SK-N-SH (cell line): ENCODE results near the gene GNA15.

Experiments used
- EP300 ChIP-seq, 2 experiments: IDR thresholded peaks; 2 replicates each; pipeline versions ENCODE4 v1.4.0 to v1.6.1; 2012; ENCODE audit warnings: borderline replicate concordance in 1 of 2, low read depth in 1 of 2, low read length in 1 of 2
- FOXM1 ChIP-seq: IDR thresholded peaks from 2 replicates; pipeline ENCODE4 v1.4.0; 2012; ENCODE audit warnings: low read depth, mild to moderate bottlenecking
- GATA2 ChIP-seq: sonication (generic); formaldehyde crosslinking; IDR thresholded peaks from 2 replicates; pipeline ENCODE4 v1.5.0; 2020; ENCODE audit warnings: mild to moderate bottlenecking, missing genetic modification reagents
- NFIC ChIP-seq: IDR thresholded peaks from 2 replicates; pipeline ENCODE4 v1.4.0; 2012; ENCODE audit warnings: borderline replicate concordance
- NRF1 ChIP-seq: IDR thresholded peaks from 2 replicates; pipeline ENCODE4 v1.6.1; 2012; ENCODE audit warnings: low read depth, mild to moderate bottlenecking, low read length
- POLR2AphosphoS5 ChIP-seq: IDR thresholded peaks from 2 replicates; pipeline ENCODE4 v1.6.1; 2012; ENCODE audit warnings: low read depth, low read length
- RAD21 ChIP-seq: IDR thresholded peaks from 2 replicates; pipeline ENCODE4 v1.6.1; 2012; ENCODE audit warnings: mild to moderate bottlenecking, low read length
- SMC3 ChIP-seq: IDR thresholded peaks from 2 replicates; pipeline ENCODE4 v1.6.1; 2012; ENCODE audit warnings: low read depth, low read length, improper control_type of control experiment
- TAF1 ChIP-seq: IDR thresholded peaks from 2 replicates; pipeline ENCODE4 v1.6.1; 2012; ENCODE audit warnings: low read depth, mild to moderate bottlenecking, low read length, moderate library complexity, borderline replicate concordance
- TF ChIP-seq, protein P1 (sequence below): fragments of 200-600 bp; sonication (generic); IDR thresholded peaks from 2 replicates; pipeline ENCODE4 v1.6.1; 2017; ENCODE audit warnings: antibody characterized with exemption, mild to moderate bottlenecking, moderate library complexity
- TF ChIP-seq, protein P2 (sequence below): fragments of 150-350 bp; IDR thresholded peaks from 2 replicates; pipeline ENCODE4 v1.6.1; 2017; ENCODE audit warnings: antibody characterized with exemption, low read length, low read depth, borderline replicate concordance
- TF ChIP-seq, protein P3 (sequence below): IDR thresholded peaks from 2 replicates; pipeline ENCODE4 v1.4.0; 2012; ENCODE audit warnings: low read depth, borderline replicate concordance
- TF ChIP-seq, protein P4 (sequence below): IDR thresholded peaks from 2 replicates; pipeline ENCODE4 v1.6.1; 2012; ENCODE audit warnings: mild to moderate bottlenecking, low read depth, low read length, moderate library complexity
- TF ChIP-seq, protein P5 (sequence below): IDR thresholded peaks from 2 replicates; pipeline ENCODE4 v1.4.0; 2012; ENCODE audit warnings: low read depth

DNA sequence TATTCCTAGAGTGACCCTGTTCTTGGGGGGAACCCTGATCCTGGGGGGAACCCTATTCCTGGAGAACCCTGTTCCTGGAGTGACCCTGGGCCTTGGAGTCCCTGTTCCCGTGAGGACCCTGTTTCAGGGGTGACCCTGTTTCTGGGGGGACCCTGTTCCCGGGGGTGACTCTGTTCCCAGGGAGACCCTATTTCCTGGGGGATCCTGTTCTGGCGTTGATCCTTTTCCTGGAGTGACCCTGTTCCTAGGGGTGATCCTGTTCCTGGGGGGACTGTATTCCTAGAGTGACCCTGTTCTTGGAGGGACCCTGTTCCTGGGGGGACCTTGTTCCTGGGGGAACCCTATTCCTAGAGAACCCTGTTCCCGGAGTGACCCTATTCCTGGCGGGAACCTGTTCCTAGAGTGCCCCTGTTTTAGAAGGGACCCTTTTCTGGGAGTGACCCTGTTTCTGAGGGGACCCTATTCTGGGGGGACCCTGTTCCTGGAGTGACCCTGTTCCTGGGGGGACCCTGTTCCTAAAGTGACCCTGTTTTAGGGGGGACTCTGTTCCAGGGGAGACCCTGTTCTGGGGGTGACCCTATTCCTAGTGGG lies 15.0 kb downstream of the GNA15 start:
- TF ChIP-seq, protein P1, sequence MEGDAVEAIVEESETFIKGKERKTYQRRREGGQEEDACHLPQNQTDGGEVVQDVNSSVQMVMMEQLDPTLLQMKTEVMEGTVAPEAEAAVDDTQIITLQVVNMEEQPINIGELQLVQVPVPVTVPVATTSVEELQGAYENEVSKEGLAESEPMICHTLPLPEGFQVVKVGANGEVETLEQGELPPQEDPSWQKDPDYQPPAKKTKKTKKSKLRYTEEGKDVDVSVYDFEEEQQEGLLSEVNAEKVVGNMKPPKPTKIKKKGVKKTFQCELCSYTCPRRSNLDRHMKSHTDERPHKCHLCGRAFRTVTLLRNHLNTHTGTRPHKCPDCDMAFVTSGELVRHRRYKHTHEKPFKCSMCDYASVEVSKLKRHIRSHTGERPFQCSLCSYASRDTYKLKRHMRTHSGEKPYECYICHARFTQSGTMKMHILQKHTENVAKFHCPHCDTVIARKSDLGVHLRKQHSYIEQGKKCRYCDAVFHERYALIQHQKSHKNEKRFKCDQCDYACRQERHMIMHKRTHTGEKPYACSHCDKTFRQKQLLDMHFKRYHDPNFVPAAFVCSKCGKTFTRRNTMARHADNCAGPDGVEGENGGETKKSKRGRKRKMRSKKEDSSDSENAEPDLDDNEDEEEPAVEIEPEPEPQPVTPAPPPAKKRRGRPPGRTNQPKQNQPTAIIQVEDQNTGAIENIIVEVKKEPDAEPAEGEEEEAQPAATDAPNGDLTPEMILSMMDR: no peak
- TF ChIP-seq NFIC (no peak), POLR2AphosphoS5 (no peak), GATA2 (CRISPR knock-in tag) (no peak), RAD21 (no peak), NRF1 (no peak), FOXM1 (no peak), TAF1 (no peak), EP300 (IDR thresholded peaks at IDR 0.05; ENCODE audit: borderline replicate concordance in 1 of 2, low read depth in 1 of 2, low read length in 1 of 2) (no peak), SMC3 (no peak)
- TF ChIP-seq, protein P2, sequence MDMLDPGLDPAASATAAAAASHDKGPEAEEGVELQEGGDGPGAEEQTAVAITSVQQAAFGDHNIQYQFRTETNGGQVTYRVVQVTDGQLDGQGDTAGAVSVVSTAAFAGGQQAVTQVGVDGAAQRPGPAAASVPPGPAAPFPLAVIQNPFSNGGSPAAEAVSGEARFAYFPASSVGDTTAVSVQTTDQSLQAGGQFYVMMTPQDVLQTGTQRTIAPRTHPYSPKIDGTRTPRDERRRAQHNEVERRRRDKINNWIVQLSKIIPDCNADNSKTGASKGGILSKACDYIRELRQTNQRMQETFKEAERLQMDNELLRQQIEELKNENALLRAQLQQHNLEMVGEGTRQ: no peak
- TF ChIP-seq, protein P3, sequence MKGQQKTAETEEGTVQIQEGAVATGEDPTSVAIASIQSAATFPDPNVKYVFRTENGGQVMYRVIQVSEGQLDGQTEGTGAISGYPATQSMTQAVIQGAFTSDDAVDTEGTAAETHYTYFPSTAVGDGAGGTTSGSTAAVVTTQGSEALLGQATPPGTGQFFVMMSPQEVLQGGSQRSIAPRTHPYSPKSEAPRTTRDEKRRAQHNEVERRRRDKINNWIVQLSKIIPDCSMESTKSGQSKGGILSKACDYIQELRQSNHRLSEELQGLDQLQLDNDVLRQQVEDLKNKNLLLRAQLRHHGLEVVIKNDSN: no peak
- TF ChIP-seq, protein P4, sequence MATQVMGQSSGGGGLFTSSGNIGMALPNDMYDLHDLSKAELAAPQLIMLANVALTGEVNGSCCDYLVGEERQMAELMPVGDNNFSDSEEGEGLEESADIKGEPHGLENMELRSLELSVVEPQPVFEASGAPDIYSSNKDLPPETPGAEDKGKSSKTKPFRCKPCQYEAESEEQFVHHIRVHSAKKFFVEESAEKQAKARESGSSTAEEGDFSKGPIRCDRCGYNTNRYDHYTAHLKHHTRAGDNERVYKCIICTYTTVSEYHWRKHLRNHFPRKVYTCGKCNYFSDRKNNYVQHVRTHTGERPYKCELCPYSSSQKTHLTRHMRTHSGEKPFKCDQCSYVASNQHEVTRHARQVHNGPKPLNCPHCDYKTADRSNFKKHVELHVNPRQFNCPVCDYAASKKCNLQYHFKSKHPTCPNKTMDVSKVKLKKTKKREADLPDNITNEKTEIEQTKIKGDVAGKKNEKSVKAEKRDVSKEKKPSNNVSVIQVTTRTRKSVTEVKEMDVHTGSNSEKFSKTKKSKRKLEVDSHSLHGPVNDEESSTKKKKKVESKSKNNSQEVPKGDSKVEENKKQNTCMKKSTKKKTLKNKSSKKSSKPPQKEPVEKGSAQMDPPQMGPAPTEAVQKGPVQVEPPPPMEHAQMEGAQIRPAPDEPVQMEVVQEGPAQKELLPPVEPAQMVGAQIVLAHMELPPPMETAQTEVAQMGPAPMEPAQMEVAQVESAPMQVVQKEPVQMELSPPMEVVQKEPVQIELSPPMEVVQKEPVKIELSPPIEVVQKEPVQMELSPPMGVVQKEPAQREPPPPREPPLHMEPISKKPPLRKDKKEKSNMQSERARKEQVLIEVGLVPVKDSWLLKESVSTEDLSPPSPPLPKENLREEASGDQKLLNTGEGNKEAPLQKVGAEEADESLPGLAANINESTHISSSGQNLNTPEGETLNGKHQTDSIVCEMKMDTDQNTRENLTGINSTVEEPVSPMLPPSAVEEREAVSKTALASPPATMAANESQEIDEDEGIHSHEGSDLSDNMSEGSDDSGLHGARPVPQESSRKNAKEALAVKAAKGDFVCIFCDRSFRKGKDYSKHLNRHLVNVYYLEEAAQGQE: no peak
- TF ChIP-seq, protein P5, sequence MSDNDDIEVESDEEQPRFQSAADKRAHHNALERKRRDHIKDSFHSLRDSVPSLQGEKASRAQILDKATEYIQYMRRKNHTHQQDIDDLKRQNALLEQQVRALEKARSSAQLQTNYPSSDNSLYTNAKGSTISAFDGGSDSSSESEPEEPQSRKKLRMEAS: no peak
